ENCODE measurements around the gene HS3ST3A1.
A peak's percentile ranks its signal among the peaks of the same experiment; 100 is the strongest.

The HS3ST3A1 gene

DNA sequence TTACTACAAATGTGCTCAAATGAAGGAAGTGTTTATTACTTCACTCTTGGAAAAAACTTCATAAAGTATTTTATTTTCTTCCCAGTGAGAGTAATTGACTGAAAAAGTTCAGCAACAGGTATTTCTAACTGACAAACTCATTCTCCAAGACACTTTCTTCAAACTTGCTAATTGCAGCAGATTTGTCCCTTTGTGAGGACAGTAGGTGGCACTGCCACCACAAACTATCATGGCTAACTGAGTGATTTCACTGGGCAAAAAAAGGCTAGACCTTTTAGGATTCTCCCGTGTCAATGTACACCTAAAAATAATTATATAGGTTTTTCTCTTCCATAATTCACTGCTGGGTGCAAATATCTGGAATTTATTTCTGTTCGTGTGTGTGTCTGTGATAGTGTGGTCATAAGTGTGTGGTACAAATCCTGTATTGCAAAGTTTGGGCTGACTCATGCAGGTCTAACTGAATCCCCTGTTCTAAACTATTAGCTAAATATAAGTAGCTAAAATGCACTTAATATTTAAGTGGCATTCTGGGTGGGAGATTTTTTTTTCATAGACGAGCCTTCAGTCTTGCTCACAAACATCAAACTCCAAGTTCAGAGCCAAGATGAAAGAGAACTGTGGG, 3.9 kb downstream of the HS3ST3A1 start:
- peak; percentile 33 for DNase-seq

GRCh38 chr17:13596241-13596923, 5.3 kb downstream of the HS3ST3A1 start:
- DNase-seq: no peak

- no peak for DNase-seq
Observed at GRCh38 chr17:13595599-13595899, 6.2 kb downstream of the HS3ST3A1 start.

GRCh38 chr17:13594762-13595598, 6.7 kb downstream of the HS3ST3A1 start:
- DNase-seq: peak; percentile 74

- no peak for DNase-seq
Observed at GRCh38 chr17:13594310-13594709, 7.4 kb downstream of the HS3ST3A1 start.

DNA sequence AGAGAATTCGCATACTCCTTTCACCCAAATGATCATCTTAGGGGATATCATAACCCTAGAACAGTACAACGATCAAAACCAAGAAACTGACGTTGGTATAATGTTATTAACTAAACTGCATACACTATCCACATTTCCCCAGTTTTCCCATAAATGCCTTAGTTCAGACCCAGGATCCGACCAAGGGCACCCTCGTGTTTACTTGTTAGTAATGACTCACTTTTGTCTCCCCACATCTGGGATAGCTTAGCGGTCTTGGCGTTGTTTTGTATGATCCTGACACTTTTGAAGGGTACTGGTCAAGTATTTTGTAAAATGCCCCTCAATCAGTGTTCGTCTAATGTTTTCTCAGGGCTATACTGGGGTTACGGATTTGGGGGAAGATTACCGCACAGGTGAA, 8.0 kb downstream of the HS3ST3A1 start:
- no peak for DNase-seq

GRCh38 chr17:13593021-13593751, 8.5 kb downstream of the HS3ST3A1 start:
- DNase-seq: no peak

DNA sequence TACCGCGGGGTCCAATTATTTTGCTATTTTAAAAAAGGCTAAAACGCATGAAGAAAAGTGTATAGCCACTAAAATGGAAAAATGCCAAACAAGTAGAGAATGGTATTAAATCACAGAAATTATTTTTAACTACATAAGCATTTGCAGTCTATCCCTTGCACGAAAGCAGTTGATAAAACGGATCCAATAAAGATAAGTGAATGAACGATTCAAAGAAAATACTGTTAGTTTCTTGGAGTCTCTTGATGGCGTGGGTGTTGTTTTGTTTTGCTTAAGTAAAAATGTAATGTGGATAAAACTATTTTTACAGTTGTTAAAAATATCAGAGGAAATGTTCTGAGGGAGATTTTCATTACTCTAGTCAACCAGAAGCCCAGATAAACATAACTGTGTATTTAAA, 9.3 kb downstream of the HS3ST3A1 start:
- DNase-seq: no peak

- no peak for DNase-seq
Observed at GRCh38 chr17:13590441-13590840, 11.3 kb downstream of the HS3ST3A1 start.

GRCh38 chr17:13589658-13590057, 12.1 kb downstream of the HS3ST3A1 start:
- DNase-seq: no peak

GRCh38 chr17:13587487-13588338, 14.0 kb downstream of the HS3ST3A1 start:
- no peak for DNase-seq

- DNase-seq: no peak
Observed at GRCh38 chr17:13584701-13585080, 17.0 kb downstream of the HS3ST3A1 start.

DNA sequence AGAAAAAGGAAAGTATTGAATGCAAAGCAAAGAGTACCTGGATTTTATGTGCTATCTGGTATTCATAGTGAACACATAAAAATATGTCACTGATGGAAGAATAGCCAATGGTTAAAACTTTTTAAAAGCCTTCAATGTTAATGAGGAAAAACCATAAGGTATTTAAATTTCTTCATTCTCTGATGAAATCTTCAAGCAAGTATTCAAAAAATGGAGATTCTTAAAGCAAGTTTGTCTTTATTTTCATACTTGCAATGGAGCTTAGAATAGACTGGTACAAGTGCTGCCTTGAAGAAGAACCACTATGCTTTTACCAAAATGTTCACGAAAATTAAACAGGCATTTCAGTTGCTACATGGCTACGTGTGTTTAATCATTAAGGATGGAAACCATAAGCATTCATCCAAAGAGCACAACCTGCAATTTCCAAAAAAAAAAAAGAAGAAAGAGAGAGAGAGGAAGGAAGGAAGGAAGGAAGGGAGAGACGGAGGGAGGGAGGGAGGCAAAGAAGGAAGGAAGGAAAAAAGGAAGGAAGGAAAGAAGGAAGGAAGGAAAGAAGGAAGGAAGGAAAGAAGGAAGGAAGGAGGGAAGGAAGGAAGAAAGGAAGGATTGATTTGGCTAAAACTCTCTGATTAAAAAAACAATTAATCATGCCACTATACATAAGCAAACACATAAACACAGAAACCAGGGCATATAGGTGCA, 17.6 kb downstream of the HS3ST3A1 start:
- DNase-seq: no peak

DNA sequence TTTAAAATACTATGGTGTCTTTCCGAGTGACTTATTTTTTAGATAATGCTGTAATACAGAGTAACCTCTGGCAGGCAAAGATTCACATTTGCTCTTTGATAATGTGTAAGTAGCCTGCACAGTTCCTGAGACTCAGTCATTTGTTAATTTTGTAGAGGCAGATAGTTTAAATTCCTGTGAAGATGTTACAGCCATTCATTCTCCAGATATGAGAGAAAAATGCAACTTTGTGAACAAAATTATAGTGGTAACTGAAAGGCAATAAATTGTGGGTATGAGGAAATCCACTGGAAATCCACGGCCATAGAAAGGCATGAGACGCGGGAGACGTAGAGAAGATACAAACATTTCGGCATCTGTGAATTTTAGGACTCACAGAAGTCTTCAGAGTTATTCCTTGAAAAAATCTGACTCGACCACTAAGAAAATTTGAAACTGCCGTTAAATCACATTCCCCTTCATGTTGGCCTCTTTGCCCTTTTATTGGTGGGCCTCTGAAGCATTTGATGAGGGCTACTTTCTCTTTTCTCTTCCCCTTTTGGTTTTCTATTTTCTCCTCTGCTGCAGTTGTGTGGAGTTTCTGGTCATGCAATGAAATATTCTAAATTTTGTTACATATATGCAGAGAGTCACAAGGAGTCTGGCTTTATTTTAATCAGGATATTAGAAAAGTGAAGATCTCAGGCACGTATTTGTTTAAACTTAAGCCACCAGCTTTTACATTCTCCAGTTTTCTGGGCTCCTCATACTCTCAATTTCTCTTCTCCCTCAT, 18.8 kb downstream of the HS3ST3A1 start:
- no peak for DNase-seq

- DNase-seq: no peak
Observed at GRCh38 chr17:13581925-13582324, 19.8 kb downstream of the HS3ST3A1 start.

GRCh38 chr17:13580790-13581189, 20.9 kb downstream of the HS3ST3A1 start:
- DNase-seq: no peak

GRCh38 chr17:13576661-13577526, 24.8 kb downstream of the HS3ST3A1 start:
- DNase-seq: no peak

DNA sequence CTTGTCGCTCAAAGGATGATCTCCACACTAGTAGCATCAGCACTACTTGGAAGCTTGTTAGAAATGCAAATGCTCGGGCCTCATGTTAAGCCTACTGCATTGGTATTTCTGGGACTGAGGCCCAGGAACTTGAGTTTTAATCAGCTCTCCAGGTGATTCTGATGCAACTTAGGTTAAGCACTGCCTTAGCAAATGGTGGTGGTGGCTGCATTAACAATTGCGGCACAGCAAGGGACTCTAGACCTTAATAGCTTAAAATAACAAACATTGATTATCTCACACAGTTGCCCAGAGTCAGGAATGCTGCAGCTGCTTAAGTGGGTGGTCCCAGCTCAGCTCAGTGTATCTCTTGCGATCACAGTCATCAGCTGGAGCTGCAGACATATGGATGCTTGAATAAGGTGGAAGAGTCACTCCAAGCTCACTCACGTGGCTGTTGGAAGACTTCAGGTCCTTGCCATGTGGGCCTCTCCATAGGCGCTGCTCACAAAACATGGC, 25.8 kb downstream of the HS3ST3A1 start:
- no peak for DNase-seq

DNA sequence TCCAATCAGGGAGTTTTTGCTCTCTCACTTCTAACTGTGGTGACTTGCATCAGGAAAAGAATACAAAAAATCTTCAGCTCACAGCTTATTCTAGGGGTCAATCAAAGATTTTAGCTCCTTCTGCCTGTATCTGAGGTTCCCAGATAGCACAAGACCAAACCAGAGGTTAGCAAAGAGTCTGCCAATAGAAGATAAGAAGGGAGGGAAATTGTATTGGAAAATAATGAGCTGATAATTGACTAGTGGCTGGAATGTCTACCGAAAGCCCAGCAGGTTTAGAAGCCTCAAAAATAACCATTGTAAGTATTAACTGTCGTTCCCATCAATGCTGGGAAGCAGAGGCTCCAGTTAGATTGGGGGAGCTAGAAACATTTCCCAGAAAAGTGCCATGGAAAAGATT, 26.3 kb downstream of the HS3ST3A1 start:
- no peak for DNase-seq

DNA sequence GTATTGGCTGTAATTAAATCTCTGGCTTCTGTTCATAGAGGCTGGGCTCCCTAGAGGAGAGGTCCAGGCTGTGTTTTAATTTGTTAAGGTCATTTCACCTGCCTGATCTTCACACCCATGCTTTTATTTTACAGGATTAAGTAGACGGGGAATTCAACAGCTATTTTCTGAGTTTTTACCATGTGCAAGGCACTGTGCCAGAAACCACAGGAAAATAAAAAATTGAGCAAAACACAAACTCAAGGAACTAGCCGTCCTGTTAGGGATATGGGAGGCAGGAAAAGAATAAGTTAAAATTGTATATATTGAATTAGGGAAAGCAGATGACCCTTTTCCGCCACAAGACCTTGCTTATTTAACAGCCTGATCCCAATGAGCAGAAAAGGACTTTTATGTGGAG, 29.1 kb downstream of the HS3ST3A1 start:
- no peak for DNase-seq

Data from activated T-cell treated with anti-CD3 and anti-CD28 coated beads, Interleukin-2, amount 50 U/mL, for 1 hour (primary cell).